NCI-H2196 (cell line): ENCODE measurements around the gene UPF1.

ENCODE experiments used
- DNase-seq: peaks from one replicate; lab custom pipeline; 2025; ENCODE audit not compliant: unreplicated experiment; lab: John Stamatoyannopoulos, UW

The UPF1 gene

DNA sequence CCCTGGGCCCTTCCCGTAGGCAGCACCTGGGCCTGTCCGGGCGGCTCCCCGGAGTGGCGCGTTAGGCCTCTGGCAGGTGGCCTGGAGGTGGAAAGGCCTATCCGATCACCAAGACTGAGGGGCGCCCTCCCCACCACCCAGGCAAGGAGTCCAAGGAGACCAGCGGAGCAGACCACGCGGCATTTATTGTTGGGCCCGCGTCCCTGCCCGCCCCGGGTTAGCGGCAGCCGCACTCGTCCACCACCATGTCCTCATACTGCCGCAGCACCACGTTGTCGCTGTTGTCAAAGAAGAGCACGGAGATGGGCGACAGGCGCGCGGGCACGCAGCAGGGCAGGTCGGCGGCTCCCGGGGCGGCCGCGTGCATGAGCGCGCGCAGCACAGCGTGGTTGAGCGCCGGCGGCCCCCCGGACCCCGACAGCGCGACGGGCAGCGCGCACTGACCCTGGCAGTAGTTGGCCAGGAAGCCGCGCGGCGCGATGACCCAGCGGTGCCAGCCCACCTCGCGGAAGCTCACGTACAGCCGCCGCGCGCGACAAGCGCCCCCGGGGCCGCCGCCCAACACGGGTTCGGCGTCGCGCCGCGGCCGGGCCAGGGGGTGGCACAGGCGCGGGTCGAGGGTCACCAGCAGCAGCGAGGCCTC, 36.7 kb downstream of the UPF1 start:
- DNase-seq, result no peak

DNA sequence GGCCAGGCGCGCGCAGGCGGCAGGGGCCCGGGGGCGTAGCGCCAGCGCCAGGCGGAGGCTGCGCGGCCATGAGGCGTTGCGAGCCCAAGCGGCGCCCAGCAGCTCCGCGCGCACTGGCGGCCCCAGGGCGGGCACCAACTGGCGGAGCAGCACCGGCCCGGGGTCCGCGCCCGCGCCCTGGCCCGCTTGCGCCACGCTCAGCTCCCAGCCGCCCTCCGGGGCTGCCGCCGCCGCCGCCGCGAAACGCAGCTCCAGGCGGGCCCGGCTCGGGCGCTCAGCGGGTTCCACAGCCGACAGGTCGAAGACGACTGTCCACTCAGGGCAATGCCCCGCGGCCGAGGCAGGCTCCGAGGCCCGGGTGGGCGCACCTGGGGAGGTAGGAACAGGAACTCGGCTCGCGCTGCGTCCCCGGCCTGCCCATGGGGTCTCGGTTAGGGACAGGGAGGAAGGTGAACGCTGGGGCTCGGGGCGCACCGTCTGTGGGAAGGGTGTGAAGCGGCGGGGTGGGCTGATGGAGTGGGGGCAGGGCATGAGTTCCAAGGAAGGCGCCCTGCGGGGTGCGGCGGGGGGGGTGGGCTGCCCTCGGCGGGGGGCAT, 37.4 kb downstream of the UPF1 start:
- no peak for DNase-seq

DNA sequence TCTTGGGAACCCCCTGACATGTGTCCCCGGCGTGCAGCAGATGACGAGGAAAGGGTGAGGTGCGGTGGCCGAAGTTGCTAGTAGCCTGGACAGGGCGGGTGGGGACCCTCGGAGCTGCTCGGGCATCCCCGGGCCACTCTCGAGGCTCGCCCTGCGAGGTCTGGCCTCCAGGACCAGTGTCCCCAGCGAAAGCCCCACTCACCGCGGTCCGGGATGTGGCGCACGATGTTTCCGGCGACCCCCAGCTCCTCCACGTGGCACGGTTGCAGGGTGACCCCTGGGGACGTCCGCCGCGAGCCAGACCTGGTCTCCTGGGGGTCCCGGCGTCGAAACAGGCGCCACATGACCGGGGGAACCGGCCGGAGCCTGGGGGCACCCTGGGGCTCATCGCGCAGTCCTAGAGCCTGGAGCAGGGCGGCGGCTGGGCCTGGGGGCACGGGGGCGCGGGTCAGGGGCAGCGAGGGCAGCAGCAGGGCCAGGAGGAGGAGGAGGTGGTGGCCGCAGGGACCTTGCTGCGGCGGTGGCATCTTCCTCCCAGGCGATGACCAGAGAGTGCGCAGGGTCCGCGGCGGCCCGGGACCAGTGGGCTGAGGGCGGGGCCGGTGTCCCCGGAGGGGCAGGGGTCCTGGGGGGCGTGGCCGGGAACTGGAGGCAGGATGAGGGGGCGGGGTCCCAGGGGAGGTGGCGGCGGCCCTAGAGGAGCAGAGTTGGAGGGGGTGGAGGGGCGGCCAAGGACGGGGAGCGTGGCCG, 38.2 kb downstream of the UPF1 start:
- DNase-seq, result no peak

DNA sequence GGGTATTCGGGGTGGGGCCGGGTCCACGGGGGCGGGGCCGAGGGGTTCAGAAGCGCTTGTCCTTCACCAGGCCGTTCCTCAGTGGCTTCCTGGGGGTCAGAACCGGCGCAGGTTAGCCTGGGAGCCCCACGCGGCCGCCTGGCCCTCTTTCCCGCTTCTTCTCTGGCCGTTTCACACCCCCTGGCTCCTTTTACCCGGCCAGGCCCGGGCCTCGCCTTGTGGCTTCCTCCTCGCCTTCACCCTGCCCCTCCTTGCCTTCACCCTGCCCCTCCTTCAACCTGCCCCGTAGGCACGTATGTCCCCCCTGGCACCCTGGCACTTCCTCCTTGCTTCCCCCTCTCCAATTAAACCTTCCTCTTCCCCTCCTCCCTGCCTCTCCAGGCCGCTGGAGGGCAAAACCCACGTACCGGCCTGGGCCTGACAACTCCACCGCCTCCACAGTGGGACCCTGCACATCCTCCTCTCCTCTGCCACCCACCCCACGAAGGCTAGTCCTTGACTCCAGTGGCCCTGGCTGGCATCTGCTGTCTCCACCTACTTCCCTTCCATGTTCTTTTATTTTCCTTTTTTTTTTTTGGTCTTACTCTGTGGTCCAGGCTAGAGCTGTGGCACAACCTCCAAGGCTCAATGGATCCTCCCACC, 38.9 kb downstream of the UPF1 start:
- DNase-seq, result no peak

DNA sequence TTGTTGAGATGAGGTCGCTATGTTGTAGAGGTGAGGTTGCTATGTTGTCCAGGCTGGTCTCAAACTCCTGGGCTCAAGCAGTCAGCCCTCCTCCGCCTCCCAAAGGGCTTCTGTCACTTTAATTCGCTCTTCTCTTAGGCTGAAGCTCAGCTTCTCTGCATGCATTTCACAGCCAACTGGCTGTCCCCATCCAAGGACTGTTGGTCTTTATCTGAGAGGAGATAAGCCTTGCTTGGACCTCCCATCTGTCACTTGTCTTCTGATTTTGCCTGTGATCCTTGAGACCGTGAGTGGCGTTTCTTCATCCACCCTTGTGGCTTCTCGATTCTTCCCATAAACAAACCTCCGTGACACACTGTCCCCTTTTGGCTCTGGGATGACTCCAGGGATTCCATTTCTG, 39.8 kb downstream of the UPF1 start:
- DNase-seq, result no peak

DNA sequence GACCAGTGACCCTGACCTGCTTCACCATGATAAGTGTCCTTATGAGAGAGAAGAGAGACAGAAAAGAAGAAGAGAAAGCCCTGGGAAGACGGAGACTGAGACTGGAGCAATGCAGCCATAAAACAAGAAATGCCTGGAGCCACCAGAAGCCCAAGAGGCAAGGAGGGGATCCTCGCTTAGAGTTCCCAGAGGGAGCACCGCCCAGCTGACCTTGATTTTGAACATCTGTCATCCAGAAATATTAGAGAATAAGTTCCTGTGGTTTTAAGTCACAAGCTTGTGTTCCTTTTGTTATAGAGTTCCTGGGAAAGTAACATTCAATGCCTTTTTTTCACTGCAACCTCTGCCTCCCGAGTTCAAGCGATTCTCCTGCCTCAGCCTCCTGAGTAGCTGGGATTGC, 44.0 kb downstream of the UPF1 start:
- DNase-seq, result no peak

DNA sequence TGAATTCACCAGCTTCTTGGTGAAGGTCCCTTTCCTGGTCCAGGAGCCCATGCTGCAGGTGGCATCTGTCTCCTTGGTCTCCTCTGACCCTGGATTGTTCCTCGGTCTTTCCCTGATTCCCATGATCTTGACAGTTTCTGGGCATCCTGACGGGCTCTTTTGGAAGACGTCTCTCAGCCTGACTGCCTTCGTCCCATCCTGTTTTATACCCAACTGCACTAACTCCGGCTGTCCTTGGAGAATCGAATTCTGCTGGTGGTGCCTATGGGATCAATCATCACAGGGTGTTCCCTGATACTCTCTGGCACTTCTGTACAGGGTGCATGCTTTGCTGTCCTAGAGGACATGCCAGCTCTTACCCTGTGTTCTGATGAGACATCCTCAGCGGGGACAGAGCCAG, 45.1 kb downstream of the UPF1 start:
- DNase-seq, result no peak

DNA sequence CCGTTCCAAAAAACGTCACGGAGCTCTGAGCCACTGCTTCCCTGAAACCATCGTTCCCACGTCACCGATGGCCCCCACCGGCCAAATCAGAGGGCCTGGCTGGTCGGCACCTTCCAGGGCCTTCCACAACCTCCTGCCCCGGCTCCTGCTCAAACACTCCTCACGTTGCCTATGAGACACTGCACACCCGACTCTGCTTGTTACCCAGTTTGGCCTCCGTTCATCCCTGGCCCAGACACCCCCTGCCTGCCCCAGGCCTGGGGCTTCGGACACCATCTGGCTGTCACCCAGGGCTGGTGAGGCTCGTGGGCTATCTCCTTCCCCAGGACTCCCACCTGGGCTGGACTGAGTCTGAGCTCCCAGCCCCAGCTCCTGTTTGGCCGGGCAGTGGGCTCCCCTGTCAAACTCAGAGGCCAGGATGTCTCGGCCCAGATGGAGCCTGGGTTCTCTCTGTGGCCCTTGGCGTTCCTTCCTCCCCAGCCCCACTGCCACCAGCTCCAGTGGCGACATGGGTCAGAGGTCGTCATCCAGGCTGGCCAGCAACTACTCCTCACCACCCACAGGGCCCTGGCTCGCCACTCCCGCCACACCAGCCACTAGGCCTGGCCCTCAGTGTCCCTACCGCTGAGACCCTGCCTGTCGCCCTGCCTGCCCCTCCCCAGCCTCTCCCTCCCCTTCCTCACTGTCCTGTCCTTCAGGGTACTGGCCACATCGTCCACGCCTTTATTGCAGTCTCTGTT, 46.5 kb downstream of the UPF1 start:
- no peak for DNase-seq

DNA sequence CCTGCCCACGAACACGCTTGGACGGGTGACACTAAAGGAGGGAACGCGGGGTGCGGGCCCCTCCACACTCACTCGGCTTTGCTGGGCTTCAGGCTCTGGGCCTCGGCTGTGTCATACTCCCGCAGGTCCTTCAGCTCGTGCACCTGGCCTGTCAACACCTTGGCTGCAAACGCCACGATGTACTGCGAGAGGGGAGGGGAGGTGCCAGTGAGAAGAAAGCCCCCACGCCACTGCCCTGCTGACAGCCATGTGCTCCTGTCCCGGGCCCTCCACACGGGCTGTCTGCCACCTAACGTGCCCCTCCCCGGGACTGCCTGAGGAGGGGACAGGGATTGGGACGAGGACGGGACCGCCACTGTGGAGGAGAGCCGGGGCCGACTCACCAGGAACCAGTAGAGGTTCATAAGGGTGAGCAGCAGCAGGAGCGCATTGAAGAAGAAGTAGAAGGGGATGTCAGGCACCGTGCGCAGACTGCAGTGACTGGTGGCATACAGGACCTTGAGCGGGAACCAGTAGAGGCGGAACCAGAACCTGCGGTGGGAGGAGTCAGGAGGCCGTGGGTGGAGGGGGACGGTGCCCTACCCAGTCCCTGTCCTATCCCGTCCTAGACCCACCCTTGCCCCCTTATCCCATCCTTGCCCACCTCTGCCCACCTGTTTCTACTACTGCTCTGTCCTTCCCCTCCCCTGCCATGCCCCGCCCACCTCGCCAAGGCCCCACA, 47.3 kb downstream of the UPF1 start:
- DNase-seq, result no peak

DNA sequence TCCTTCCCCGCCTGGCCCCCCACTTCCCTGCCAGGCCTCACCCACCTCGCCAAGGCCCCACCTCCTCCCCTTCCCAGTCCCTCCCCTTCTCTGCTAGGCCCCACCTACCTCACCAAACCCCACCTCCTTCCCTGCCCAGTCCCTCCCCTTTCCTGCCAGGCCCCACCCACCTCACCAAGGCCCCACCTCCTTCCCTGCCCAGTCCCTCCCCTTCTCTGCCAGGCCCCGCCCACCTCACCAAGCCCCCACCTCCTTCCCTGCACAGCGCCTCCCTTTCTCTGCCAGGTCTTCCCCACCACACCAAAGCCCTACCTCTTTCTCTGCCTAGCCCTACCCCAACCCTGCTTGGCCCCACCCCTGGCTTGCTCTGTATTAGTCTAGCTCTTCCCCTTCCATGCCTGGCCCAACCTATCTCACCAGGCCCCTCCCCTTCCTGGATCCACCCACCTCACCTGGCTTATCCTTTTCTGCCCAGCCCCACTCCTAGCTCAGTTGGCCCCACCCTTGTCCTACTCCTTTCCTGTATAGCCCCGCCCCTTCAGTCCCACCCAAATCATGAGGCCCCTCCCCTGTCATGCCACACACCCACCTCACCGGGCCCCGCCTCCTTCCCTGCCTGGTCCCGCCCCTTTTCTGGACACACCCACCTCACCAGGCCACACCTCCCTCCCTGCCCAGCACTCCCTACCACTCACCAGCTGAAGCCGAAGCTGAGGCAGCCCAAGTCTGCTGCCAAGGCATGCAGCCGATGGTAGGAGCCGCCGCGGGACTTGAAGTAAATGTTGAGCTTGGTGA, 48.0 kb downstream of the UPF1 start:
- peak; percentile 44 for DNase-seq

DNA sequence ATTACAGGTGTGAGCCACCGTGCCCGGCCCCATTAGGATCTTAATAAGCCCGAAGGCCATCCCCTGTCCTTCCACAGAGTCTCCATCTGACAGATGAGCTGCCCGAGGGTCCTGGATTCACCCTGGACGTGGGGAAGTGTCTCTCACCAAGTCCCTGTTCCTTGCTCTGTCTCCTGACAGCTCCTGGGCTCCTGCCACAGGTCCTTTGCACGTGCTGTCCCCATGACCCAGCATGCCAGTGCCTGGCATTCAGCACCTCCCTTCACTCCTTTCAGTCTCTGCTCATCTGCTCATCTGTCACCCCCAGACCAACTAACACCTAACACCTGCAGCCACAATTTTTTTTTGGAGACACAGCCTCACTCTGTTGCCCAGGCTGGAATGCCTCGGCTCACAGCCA, 49.7 kb downstream of the UPF1 start:
- no peak for DNase-seq

DNA sequence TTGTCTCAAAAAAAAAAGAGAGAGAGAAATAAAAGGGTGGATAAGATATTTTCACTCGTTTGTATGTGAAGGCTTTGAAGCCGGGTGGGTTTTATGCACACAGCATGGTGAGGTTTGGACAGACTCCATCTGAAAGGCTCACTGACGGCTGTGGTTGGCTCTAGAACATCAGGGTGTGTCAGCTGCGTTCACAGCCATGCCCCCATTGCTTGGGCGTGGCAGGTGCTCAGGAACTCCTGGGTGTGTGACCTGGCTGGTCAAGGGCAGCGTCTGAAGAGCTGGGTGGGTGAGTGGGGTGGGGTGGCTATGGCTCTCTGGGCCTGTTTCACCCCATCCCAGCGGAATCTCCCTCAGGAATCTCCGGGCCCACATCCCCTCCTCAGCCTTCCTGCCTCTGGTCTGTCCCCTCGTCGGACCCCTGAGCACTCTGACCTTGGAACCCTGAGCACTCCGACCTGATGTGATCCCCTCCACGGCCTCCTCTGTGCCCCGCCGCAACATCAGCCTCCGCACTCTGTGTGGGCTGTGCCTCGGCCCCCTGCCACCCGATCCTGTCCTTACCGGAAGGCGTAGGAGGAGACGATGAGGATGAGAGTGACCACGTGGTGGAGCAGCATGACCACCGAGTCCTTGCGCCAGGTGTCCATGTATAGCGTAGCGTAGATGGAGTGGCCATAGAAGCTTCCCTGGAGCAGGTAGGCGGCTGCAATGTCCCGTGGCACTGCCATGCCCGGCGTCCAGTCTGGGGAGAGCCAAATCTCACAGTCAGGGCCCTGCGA, 52.0 kb downstream of the UPF1 start:
- DNase-seq, result no peak

DNA sequence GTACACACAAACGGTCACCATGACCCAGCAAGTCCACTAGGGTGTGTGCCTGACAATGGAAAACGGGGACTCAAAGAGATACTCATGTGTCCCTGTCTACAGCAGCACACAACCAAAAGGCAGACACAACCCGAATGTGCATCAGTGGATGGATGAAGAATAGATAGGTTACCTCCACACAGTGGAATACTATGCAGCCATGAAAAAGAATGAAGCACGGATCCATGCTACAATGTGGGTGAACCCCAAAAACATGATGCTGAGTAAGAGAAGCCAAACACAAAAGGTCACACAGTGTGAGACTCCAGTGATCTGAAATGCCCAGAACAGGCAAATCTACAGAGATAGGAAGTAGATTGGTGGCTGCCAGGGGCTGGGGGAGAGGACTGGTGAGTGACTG, 55.2 kb downstream of the UPF1 start:
- no peak for DNase-seq

DNA sequence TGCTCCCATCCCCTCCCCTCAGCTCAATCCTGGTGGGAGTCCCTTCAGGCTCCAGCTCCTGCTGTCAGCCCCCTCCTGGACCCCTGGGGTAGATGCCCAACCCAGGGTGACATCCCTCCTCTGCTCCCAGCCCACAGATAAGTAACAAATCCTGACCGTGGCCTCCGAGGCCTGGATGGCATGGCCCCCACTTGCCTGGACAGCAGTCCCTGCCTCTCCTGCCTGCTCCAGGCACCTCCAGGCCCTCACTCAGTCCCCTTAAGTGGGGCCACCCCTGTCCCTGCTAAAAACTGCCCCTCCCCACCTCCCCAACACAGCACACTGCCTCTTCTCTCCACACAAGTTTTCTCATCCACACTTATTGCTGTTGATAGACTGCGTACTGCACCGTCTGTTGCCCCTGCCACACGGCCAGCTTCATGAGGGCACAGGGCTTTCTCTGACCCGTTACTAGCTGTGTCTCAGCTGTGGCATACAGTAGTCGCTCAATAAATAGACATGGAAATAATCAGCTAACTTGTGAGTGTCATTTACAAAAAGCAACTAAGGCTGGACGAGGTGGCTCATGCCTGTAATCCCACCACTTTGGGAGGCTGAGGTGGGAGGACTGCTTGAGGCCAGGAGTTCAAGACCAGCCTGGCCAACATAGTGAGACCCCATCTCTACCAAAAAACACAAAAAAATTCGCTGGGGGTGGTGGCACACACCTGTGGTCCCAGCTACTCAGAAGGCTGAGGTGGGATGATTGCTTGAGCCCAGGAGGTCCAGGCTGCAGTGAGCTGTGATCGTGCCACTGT, 58.4 kb downstream of the UPF1 start:
- no peak for DNase-seq

DNA sequence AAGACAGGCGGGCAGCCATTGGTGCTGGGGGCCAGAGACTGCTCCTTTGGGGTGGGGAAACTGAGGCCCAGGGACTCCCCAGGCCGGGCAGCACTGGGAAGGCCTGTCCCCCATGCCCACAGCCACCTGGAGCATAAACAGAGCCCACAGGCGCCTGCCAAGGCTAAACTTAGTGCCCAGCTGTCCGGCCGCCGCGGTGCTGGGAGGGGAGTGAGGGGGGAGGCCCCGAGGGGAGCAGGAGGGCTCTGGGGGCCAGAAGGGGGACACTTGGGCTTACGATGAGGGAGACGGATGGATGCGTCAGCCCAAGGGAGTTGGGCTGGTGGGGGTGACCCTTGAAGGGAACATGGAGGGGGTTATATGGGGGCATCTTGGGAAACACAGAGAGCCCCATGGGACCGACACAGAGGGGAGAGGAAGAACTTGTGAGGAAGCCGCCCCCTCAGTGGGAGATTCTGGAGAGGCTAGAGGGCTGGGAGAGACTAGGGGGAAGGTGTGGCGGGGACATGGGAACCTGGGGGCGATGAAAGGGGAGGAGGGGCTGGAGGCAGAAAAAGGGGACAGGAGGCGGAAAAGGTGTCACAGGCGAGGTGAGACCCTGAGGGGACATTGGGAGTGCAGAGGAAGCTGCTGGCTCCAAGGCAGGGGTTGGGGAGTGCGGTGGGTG, 62.0 kb downstream of the UPF1 start:
- no peak for DNase-seq

DNA sequence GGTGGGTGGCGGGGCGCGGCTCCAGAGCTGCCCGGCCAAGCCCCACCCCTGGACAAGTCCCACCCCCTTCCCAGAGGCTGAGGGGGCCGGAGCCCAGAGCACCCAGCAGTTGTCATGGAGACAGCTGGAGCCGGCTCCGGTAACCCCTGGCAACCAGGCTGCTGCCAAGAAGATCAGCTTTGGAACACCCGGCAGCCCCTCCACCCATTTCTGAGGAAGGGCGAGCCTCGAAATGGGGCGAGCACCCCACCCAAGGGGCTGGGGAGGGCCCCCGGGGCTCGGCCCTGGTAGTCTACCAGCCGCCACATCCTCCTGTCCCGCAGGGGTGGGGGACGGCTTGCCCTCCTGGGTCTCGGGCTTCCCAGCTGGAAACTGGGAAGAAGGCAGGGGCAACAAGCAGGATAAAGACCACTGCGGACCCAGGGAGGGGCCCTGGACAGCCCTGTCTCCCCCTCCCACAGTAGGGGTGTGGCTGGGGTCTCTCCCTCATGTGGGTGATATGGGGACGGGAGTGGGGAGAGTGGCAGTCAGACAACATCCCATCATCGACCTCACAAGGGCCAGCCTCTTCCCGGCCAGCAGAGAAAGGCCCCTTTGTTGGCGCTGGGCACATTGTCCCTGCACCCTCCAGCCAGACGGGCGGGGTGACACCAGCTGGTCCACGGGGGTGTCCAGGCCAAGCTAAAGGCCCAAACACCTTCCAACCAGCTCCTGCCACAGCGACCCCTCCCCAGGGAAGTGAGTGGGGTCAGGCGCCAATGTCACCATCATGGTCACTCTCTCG, 62.7 kb downstream of the UPF1 start:
- peak; percentile 79 for DNase-seq
